ENCODE data around the gene ZBTB32.

The ZBTB32 gene

DNA sequence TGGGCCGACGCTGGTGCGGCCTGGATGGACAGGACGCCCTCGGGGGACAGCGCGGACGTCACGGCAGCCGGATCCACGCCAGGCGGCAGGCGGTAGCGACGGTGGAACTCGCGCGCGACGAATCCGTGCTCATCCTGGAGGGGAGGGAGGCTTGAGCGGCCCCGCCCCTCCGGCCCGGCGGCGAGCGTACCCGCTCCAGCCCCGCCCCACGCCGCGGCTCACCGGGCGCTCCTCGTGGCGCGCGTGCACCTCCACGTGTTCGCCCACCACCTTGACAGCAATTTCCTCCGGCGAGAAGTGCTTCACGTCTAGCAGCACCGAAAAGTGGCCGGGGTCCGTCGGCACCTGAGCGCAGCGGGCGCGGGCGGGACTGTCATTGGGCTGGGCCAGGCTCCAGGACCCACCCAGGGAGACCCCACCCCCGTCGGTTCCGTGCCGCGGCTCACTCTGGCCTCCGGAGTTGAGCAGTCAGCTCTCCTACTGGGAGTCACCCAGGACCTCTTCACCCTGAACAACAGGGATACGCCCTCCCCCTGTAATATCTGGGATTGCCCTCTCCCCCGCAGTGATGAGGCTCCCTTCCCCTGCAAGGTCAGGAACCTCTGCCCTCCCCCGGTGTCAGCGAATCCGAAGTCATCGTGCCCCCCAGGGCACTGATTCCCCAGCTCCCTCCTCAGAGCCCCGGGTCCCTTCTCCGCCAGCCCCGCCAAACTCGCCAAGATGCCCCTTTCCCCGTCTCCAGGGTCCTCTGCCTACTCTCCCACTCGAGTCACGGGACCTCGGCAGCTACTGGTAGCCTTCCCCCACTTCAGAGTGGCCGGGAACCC is 51.4 kb downstream of the ZBTB32 start:
- no peak for DNase-seq

GRCh38 chr19:35756377-35757230 is 52.2 kb downstream of the ZBTB32 start, which contains the start of gene HSPB6:
Gene HSPB6 (minus strand): TSS chr19:35757029. CDS start chr19:35757008, 21 bp downstream.
- no peak for DNase-seq

DNA sequence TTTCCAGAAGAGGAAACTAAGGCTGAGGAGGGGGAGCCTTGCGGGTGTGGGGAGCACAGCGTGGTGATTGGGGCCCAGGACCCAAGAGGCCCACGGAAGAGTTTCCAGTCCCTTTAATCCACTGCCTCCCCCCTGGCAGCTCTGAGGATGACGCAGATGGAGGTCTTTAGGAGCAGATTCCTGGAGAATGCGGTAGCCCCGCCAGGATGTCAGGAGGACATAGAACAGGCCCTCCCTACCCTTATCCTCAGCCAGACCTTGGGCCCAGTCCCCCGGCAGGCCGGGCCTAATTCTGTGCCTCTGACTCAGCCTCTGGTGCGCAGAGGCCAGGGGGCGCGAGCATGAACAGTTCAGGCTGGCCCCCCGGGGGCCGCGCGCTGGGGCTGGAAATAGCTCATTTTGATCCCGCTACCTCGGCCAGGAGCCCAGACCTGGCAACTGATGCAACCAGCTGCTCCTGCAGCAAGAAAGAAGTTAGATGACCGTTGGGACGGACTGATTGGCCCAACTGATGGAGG is 52.9 kb downstream of the ZBTB32 start:
- no peak for DNase-seq

DNA sequence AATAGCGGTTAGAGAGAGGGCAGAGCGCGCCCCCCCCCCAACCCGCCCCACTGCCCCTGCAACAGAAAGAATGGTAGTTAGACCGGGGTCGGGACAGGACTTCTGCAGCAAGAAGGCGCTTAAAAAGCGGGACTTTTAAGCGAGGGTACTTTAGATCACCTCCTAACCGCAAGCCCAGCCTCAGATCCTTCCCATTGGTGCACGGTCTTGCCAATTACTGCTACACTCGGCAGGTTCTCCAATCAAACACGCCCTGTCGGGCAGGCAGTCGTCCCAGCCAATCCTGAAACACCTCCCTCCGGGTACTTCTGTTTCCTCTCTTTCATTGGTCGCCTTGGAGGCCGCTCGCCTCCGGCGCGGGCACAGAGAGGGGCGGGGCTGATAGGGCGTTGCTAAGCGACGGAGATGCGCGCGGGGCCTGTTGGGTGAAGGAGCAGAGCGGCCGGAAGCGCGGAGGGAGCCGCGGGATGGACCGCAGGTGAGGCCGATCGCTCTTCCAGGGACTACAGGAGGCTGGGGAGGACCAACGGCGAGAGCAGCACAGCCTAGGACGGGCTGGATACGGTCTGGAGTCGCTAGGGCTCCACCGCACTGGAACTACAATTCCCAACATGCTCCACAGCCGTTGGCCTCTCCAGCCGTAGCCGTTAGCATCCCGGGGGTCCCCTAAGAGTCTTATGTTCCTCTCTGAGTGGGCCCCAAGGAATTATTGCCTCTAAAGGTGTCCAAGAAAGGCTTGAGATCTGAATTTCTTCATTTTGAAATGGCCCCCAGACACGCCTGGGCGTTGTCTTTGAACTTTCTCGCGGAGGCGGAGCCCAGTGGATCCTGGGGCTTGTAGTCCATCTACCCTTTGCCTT is 53.6 kb downstream of the ZBTB32 start, which contains the start of gene PROSER3:
Gene PROSER3, plus strand, starts transcription at position 428 of the 860 bp plus-strand sequence. Its CDS starts 40 bp downstream, at position 468.
- peak; percentile 99 for DNase-seq

GRCh38 chr19:35759697-35760096 is 55.3 kb downstream of the ZBTB32 start:
- no peak for DNase-seq

DNA sequence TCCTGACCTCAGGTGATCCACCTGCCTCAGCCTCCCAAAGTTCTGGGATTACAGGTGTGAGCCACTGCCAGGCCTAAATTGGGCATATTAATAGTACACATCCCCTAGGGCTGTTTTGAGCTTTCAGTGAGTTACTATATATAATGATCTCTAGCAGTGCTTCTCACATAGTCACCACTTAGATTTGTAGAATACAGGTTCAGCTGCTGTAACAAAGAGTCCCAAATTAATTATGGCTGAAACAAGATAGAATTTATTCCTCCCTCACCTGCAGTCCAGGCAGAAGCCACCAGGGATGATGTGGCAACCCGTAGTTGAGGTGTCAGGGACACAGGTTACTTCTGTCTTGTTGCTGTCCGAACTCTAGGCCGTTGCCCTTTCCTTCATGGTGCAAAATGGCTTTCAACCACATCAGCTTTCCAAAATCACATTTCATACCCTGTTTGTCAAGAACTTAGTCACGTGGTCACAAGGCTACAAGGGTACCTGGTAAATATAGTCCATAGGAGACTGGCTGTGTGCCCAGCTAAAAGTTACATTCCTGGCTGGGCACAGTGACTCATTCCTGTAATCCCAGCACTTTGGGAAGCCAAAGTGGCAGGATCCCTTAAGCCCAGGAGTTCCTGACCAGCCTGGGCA is 56.5 kb downstream of the ZBTB32 start:
- DNase-seq = no peak

DNA sequence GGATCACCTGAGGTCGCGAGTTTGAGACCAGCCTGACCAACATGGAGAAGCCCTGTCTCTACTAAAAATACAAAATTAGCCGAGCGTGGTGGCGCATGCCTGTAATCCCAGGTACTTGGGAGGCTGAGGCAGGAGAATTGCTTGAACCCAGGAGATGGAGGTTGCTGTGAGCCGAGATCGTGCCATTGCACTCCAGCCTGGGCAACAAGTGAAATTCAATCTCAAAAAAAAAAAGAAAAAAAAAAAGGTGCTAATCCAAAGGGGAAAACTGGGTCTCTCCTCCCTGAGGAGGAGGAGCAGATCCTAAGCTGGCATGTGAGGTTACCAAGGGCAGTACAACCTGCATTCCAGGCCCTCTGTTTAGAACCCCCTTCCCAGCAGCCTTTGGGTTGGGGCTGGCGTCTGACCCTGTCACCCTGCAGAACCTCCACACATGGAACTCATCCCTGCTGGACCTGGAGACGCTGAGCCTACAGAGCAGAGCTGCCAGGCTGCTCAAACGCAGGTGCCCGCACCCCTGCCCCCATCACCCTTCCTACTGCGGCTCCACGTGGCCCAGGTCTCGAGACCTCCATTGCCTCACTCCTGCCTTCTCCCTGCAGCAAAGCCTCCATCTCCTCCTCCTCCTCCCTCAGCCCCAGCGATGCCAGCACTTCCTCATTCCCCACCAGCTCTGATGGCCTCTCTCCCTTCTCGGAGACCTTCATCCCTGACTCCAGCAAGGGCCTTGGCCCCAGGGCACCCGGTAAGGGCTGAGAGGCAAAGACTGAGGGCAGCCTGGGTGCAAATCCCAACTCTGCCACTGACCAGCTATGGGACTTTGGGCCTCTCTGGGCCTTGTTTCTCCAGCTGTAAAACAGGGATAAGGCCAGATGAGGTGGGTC is 60.3 kb downstream of the ZBTB32 start:
- no peak for DNase-seq

All from NCI-H1930 (cell line).